ENCODE data around the gene CAPN7. TPM values are rescaled to one million over a fixed set of nuclear protein-coding genes. Genes with fewer than 3 reads are reported as not detected.

Gene CAPN7
- total and polyA plus RNA-seq, 8 donors: 38.0 to 66.5 (median 51.5) TPM

GRCh38 chr3:15241341-15241740, 35.3 kb downstream of the CAPN7 start:
- ATAC-seq (peak; percentile 41), DNase-seq (no peak)
- Histone ChIP-seq H3K4me3 (no peak overlapping the region), H3K4me1 (no peaks in the 10 kb centered on the region), H3K9me3 (no peaks in the 10 kb centered on the region), H3K36me3 (peaks cover 3 to 96% of the 10 kb centered on the region in 2 donors), H3K27ac (no peak overlapping the region), H3K27me3 (no peaks in the 10 kb centered on the region)
- intact Hi-C loops (cut with DNase I): no loop called here
- TF ChIP-seq CTCF (IDR thresholded peaks at IDR 0.05): peak; percentile 23 to 33

GRCh38 chr3:15243822-15244482, 37.9 kb downstream of the CAPN7 start:
- intact Hi-C loops (cut with DNase I): no loop called here
- DNase-seq: no peak
- no peaks in the 10 kb centered on the region for H3K27me3 ChIP-seq
- TF ChIP-seq CTCF (IDR thresholded peaks at IDR 0.05): no peak
- H3K4me1 ChIP-seq: no peaks in the 10 kb centered on the region
- H3K9me3 ChIP-seq: no peaks in the 10 kb centered on the region
- no peak for ATAC-seq
- no peak overlapping the region for H3K27ac ChIP-seq
- peaks cover 5 to 99% of the 10 kb centered on the region in 2 donors for H3K36me3 ChIP-seq
- no peak overlapping the region for H3K4me3 ChIP-seq

- intact Hi-C loops (cut with DNase I): no loop called here
- Histone ChIP-seq H3K27ac (no peak overlapping the region), H3K4me1 (no peaks in the 10 kb centered on the region), H3K36me3 (peaks cover 3 to 100% of the 10 kb centered on the region in 2 donors), H3K4me3 (no peak overlapping the region), H3K27me3 (no peaks in the 10 kb centered on the region), H3K9me3 (no peaks in the 10 kb centered on the region)
- TF ChIP-seq CTCF (IDR thresholded peaks at IDR 0.05): no peak
- ATAC-seq: no peak
- no peak for DNase-seq
Observed at GRCh38 chr3:15246186-15246585, 40.1 kb downstream of the CAPN7 start.

- no peak for TF ChIP-seq CTCF (IDR thresholded peaks at IDR 0.05)
- intact Hi-C loops (cut with DNase I): no loop called here
Observed at GRCh38 chr3:15253023-15253697, 47.1 kb downstream of the CAPN7 start.

GRCh38 chr3:15255215-15255614, 49.2 kb downstream of the CAPN7 start:
- peaks cover 8 to 100% of the 10 kb centered on the region in 2 donors for H3K36me3 ChIP-seq

More at GRCh38 chr3:15253023-15253697, 47.1 kb downstream of the CAPN7 start:
- no peaks in the 10 kb centered on the region for H3K9me3 ChIP-seq
- no peak for DNase-seq
- H3K36me3 ChIP-seq: peaks cover 9 to 100% of the 10 kb centered on the region in 2 donors
- ATAC-seq: no peak
- H3K4me1 ChIP-seq: no peaks in the 10 kb centered on the region
- H3K27ac ChIP-seq: no peak overlapping the region
- H3K4me3 ChIP-seq: no peak overlapping the region
- no peaks in the 10 kb centered on the region for H3K27me3 ChIP-seq

More at GRCh38 chr3:15255215-15255614, 49.2 kb downstream of the CAPN7 start:
- Histone ChIP-seq H3K4me1 (no peaks in the 10 kb centered on the region), H3K4me3 (no peak overlapping the region), H3K9me3 (no peaks in the 10 kb centered on the region), H3K27me3 (no peaks in the 10 kb centered on the region), H3K27ac (no peak overlapping the region)
- DNase-seq: no peak
- no peak for TF ChIP-seq CTCF (IDR thresholded peaks at IDR 0.05)
- intact Hi-C loops (cut with DNase I): no loop called here
- no peak for ATAC-seq

Data from left lung (tissue), 10 donors.